HepG2 (cell line): ENCODE measurements around the gene PRSS21. TPM values are rescaled to one million over a fixed set of nuclear protein-coding genes. Genes with fewer than 3 reads are reported as not detected.
A peak's percentile ranks its signal among the peaks of the same experiment; 100 is the strongest.

ENCODE experiments used
- ATAC-seq: fragments of 200-7000 bp; cut with Tn5 transposase; 3 replicates; pipeline ENCODE4 v1.9.1; 2020; ENCODE audit warnings: mild to moderate bottlenecking, moderate library complexity
- BruUV-seq: library from RNA; stranded (reverse); fragments of 400-500 nt; replicated peaks from 2 replicates; lab custom pipeline; 2021; lab: Mats Ljungman, UMichigan
- CTCF ChIA-PET: fragments of 300-600 bp; formaldehyde crosslinking; extraction: SDS; loops from one replicate; lab custom pipeline; 2021; ENCODE audit warnings: low total read pairs, inconsistent platforms, low intra/inter-chr PET ratio; lab: Yijun Ruan, JAX
- POLR2A ChIA-PET: fragments of 350-600 bp; sonication (Branson Sonifier 250); formaldehyde crosslinking; loops from one replicate; lab custom pipeline; 2020; ENCODE audit warnings: antibody characterized with exemption, inconsistent platforms; lab: Yijun Ruan, JAX
- DNase-seq: peaks from one replicate; pipeline ENCODE4 v3.0.0-alpha.2; 2015; ENCODE audit warnings: low spot score
- FAIRE-seq: peaks from 3 replicates; lab custom pipeline; 2011; peaks lifted over from hg19 to GRCh38; lab: Jason Lieb, UNC
- H2AFZ ChIP-seq: one replicate; pipeline ENCODE4 v1.6.1; 2011; ENCODE audit warnings: low read length, inconsistent platforms
- H3K27ac ChIP-seq: fragments of 300-600 bp; 3 replicates; pipeline ENCODE4 v1.8.0; 2011; ENCODE audit warnings: mixed run types, mild to moderate bottlenecking, mixed read lengths, low read length, inconsistent platforms; ENCODE audit not compliant: insufficient read depth; ENCODE audit errors: extremely low read length
- H3K27me3 ChIP-seq, 2 experiments: fragments of 200-600 bp in 1 of 2; 2 replicates in 1 of 2; 3 replicates in 1 of 2; pipeline versions ENCODE4 v1.6.0 to v1.8.0; 2011; ENCODE audit warnings: low read length in 2 of 2, mild to moderate bottlenecking in 2 of 2, moderate library complexity in 2 of 2, inconsistent platforms in 1 of 2; ENCODE audit not compliant: insufficient read depth in 2 of 2, control insufficient read depth in 1 of 2
- H3K36me3 ChIP-seq, 2 experiments: fragments of 200-600 bp in 1 of 2; replicated peaks in 1 of 2; 2 replicates in 1 of 2; 3 replicates in 1 of 2; pipeline versions ENCODE4 v1.5.1 to v1.8.0; 2011; ENCODE audit warnings: low read length in 2 of 2, inconsistent platforms in 1 of 2; ENCODE audit not compliant: insufficient read depth in 2 of 2, control insufficient read depth in 1 of 2
- H3K4me1 ChIP-seq: 2 replicates; pipeline ENCODE4 v1.5.1; 2012; ENCODE audit warnings: low read length, inconsistent platforms; ENCODE audit not compliant: insufficient read depth
- H3K4me2 ChIP-seq: 2 replicates; pipeline ENCODE4 v1.6.0; 2011; ENCODE audit warnings: low read depth, low read length, inconsistent platforms
- H3K4me3 ChIP-seq, 3 experiments: fragments of 200-600 bp in 1 of 3; sonication (generic), shearing (Covaris generic) in 1 of 3; replicated peaks in 1 of 3; 2 replicates each; pipeline ENCODE4 v1.5.1; 2011 to 2016; ENCODE audit warnings: low read length in 3 of 3, inconsistent platforms in 2 of 3, low read depth in 2 of 3, mild to moderate bottlenecking in 2 of 3, control low read depth in 1 of 3, mixed read lengths in 1 of 3; ENCODE audit not compliant: insufficient read depth in 1 of 3
- H3K79me2 ChIP-seq: one replicate; pipeline ENCODE4 v1.6.1; 2011; ENCODE audit warnings: low read length, inconsistent platforms; ENCODE audit not compliant: insufficient read depth
- H3K9ac ChIP-seq: 2 replicates; pipeline ENCODE4 v1.6.0; 2011; ENCODE audit warnings: mild to moderate bottlenecking, low read depth, low read length, inconsistent platforms; ENCODE audit not compliant: insufficient read depth
- H3K9me3 ChIP-seq: 2 replicates; pipeline ENCODE4 v1.5.1; 2012; ENCODE audit warnings: mild to moderate bottlenecking, low read length
- H4K20me1 ChIP-seq: 2 replicates; pipeline ENCODE4 v1.6.0; 2011; ENCODE audit warnings: inconsistent platforms, mild to moderate bottlenecking, low read length, moderate library complexity; ENCODE audit not compliant: insufficient read depth
- CREB1 ChIP-seq, 2 experiments: fragments of 450-650 bp in 1 of 2; IDR thresholded peaks; 2 replicates each; pipeline ENCODE4 v1.6.1; 2016 to 2017; ENCODE audit warnings: control low read depth in 1 of 2, mild to moderate bottlenecking in 1 of 2, missing compliant biosample characterization in 1 of 2, missing genetic modification characterization in 1 of 2
- GABPB1 ChIP-seq: IDR thresholded peaks from 2 replicates; pipeline ENCODE4 v1.6.1; 2016; ENCODE audit warnings: mild to moderate bottlenecking, missing genetic modification reagents, moderate library complexity, missing compliant biosample characterization
- HDAC6 ChIP-seq: fragments of 200-600 bp; sonication (generic); IDR thresholded peaks from 2 replicates; pipeline ENCODE4 v1.7.0; 2017; ENCODE audit warnings: mild to moderate bottlenecking, antibody characterized with exemption, low read length, low read depth
- HOXA3 ChIP-seq: sonication (generic); formaldehyde crosslinking; IDR thresholded peaks from 2 replicates; pipeline ENCODE4 v1.5.0; 2020; ENCODE audit warnings: missing genetic modification reagents
- MAZ ChIP-seq, 2 experiments: sonication (generic) in 1 of 2; formaldehyde crosslinking in 1 of 2; IDR thresholded peaks; 2 replicates each; pipeline versions ENCODE4 v1.5.0 to v1.6.1; 2012 to 2020; ENCODE audit warnings: low read depth in 2 of 2, mild to moderate bottlenecking in 2 of 2, borderline replicate concordance in 1 of 2, improper control_type of control experiment in 1 of 2, low read length in 1 of 2, missing genetic modification reagents in 1 of 2, moderate library complexity in 1 of 2
- SRF ChIP-seq: IDR thresholded peaks from 2 replicates; pipeline ENCODE4 v1.6.1; 2011; ENCODE audit warnings: mild to moderate bottlenecking, low read depth, low read length, moderate library complexity
- ZBTB21 ChIP-seq: sonication (generic); formaldehyde crosslinking; IDR thresholded peaks from 2 replicates; pipeline ENCODE4 v1.4.0; 2020; ENCODE audit warnings: missing genetic modification reagents
- ZFP82 ChIP-seq: sonication (generic); formaldehyde crosslinking; IDR thresholded peaks from 2 replicates; pipeline ENCODE4 v1.5.1; 2020; ENCODE audit warnings: mild to moderate bottlenecking, missing genetic modification reagents, borderline replicate concordance
- ZIK1 ChIP-seq: sonication (generic); formaldehyde crosslinking; IDR thresholded peaks from 2 replicates; pipeline ENCODE4 v1.5.0; 2020; ENCODE audit warnings: mild to moderate bottlenecking, low read depth, missing genetic modification reagents, borderline replicate concordance
- ZNF354B ChIP-seq: sonication (generic); formaldehyde crosslinking; IDR thresholded peaks from 2 replicates; pipeline ENCODE4 v1.8.0; 2022; ENCODE audit warnings: mild to moderate bottlenecking, missing genetic modification reagents
- ZNF510 ChIP-seq: sonication (generic); formaldehyde crosslinking; IDR thresholded peaks from 2 replicates; pipeline ENCODE4 v1.4.0; 2020; ENCODE audit warnings: low read depth, mild to moderate bottlenecking, missing genetic modification reagents
- ZNF772 ChIP-seq: sonication (generic); formaldehyde crosslinking; IDR thresholded peaks from 2 replicates; pipeline ENCODE4 v1.5.0; 2020; ENCODE audit warnings: mild to moderate bottlenecking, missing genetic modification reagents
- WGBS: methylation state at CpG from one replicate; pipeline ENCODE4 v1.1.6; 2017; ENCODE audit warnings: low lambda C conversion rate; 5-methylcytosine and 5-hydroxymethylcytosine counted together
- in situ Hi-C: cut with HindIII; loops from 2 replicates; pipeline ENCODE4 v1.10.0; 2017; ENCODE audit warnings: low pct_unique_long_range_greater_than_20kb; ENCODE audit not compliant: extremely low pct_ligation_motif_present
- intact Hi-C: fragments of 100-400 bp; cut with micrococcal nuclease; formaldehyde crosslinking; loops from one replicate; pipeline ENCODE4 v1.10.0; 2022; ENCODE audit not compliant: unreplicated experiment
- polyA plus RNA-seq, 8 experiments: library from polyadenylated mRNA; depleted of rRNA in 3 of 8; stranded (reverse) in 7 of 8; unstranded in 1 of 8; fragments of >200 nt; fragmentation: Illumina TruSeq in 4 of 8; extraction: Trizol in 4 of 8; gene quantifications; 2 replicates each; pipeline versions ENCODE4 v1.2.1 to v1.2.3, GENCODE V29; 2011 to 2016; ENCODE audit warnings: low read depth in 4 of 8, missing spikeins in 1 of 8, mixed read lengths in 1 of 8; ENCODE audit not compliant: insufficient read depth in 1 of 8
- total RNA-seq, 5 experiments: library from RNA; depleted of rRNA; stranded (reverse); fragments of >200 nt; fragmentation: Illumina TruSeq; extraction: Trizol; gene quantifications; 2 replicates each; pipeline ENCODE4 v1.2.3, GENCODE V29; 2016; ENCODE audit warnings: low read depth in 1 of 5
- TF ChIP-seq, protein P1 (sequence below): sonication (generic); formaldehyde crosslinking; IDR thresholded peaks from 2 replicates; pipeline ENCODE4 v1.5.1; 2020; ENCODE audit warnings: missing genetic modification reagents, mild to moderate bottlenecking, borderline replicate concordance
- TF ChIP-seq, protein P2 (sequence below): sonication (generic); formaldehyde crosslinking; IDR thresholded peaks from 2 replicates; pipeline ENCODE4 v1.5.0; 2020; ENCODE audit warnings: mild to moderate bottlenecking, missing genetic modification reagents, moderate library complexity
- TF ChIP-seq, protein P3 (sequence below): sonication (generic); formaldehyde crosslinking; IDR thresholded peaks from 2 replicates; pipeline ENCODE4 v1.4.0; 2020; ENCODE audit warnings: mild to moderate bottlenecking, missing genetic modification reagents
- TF ChIP-seq, protein P4 (sequence below): sonication (generic); formaldehyde crosslinking; IDR thresholded peaks from 2 replicates; pipeline ENCODE4 v1.4.0; 2020; ENCODE audit warnings: missing genetic modification reagents, borderline replicate concordance

Gene PRSS21
- total and polyA plus RNA-seq, 2 of the 13 experiments (the other 11 are each of a cell fraction or from before 2014, with no cell fraction given): not detected

DNA sequence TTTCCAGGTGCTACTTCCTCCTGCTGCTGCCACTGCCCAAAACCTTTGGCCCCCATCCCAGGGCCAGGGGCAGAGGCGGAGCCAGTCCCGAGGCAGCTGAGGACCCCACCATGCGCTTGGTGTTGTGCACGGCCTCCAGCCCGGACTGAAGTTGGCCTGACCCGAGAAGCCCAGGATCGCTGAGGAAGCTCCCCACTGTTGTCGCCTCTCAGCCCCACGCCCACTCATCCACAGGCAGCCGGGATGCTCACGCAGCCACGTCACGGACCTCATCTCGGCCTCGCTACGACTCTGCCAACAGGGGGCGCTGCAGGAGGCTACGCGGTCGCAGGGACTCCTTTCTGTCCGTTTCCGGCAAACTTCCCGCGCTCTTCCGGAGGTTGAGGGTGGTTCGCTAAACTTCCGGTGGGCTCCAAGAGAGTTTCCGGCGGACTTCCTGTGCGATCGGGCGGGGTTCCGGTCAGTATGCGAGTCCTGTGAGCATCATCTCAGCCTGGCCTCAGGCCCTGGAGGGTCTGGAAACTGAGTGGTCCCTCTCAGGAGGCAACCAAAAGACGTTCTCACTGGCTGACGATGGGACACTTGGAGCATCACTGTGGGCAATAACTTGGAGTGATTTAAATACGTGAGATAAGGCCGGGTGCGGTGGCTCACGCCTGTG is 25.4 kb downstream of the PRSS21 start:
- no peak overlapping the region for H3K4me3 ChIP-seq
- in situ Hi-C loops: no loop called here
- H3K9me3 ChIP-seq: no peaks in the 10 kb centered on the region
- no peak for ATAC-seq
- no TSS peak for BruUV-seq
- H3K27me3 ChIP-seq: peaks cover 3 to 11% of the 10 kb centered on the region in 2 experiments; a peak in 2 of 5 replicates
- no peaks in the 10 kb centered on the region for H3K79me2 ChIP-seq
- H2AFZ ChIP-seq: no peak overlapping the region
- no peak overlapping the region for H3K9ac ChIP-seq
- intact Hi-C loops: no loop called here
- no peak overlapping the region for H3K4me2 ChIP-seq
- 61% methylated on average over 30 of the region's 40 CpGs for WGBS
- no peaks in the 10 kb centered on the region for H4K20me1 ChIP-seq
- peaks cover 24% of the 10 kb centered on the region for H3K4me1 ChIP-seq
- ChIA-PET POLR2A (no interaction called here), CTCF (no interaction called here)
- no peak for DNase-seq
- no peak overlapping the region for H3K27ac ChIP-seq
- no peaks in the 10 kb centered on the region for H3K36me3 ChIP-seq
- FAIRE-seq: no peak
- TF ChIP-seq GABPB1 (CRISPR knock-in tag): peak; percentile 35; the same call in 1 of the 2 replicates
- no peak for TF ChIP-seq ZNF354B (CRISPR knock-in tag)
- peak; percentile 23; the same call in 1 of the 2 replicates for TF ChIP-seq HOXA3 (CRISPR knock-in tag)
- no peak for TF ChIP-seq ZIK1 (CRISPR knock-in tag)
- TF ChIP-seq ZBTB21 (CRISPR knock-in tag): no peak
- TF ChIP-seq ZNF772 (CRISPR knock-in tag): no peak
- no peak for TF ChIP-seq HDAC6
- TF ChIP-seq, protein P1, sequence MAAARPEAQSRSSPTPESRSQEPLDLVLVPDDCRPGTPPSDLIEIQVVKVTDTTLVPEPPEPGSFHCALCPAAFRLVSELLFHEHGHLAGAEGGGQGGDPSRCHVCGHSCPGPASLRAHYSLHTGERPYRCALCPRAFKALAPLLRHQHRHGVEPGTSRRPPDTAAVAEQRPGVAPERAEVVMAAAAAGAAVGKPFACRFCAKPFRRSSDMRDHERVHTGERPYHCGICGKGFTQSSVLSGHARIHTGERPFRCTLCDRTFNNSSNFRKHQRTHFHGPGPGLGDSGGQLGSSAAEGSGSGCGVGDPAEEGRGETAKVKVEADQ: no peak
- TF ChIP-seq ZNF510 (CRISPR knock-in tag): no peak
- TF ChIP-seq, protein P2, sequence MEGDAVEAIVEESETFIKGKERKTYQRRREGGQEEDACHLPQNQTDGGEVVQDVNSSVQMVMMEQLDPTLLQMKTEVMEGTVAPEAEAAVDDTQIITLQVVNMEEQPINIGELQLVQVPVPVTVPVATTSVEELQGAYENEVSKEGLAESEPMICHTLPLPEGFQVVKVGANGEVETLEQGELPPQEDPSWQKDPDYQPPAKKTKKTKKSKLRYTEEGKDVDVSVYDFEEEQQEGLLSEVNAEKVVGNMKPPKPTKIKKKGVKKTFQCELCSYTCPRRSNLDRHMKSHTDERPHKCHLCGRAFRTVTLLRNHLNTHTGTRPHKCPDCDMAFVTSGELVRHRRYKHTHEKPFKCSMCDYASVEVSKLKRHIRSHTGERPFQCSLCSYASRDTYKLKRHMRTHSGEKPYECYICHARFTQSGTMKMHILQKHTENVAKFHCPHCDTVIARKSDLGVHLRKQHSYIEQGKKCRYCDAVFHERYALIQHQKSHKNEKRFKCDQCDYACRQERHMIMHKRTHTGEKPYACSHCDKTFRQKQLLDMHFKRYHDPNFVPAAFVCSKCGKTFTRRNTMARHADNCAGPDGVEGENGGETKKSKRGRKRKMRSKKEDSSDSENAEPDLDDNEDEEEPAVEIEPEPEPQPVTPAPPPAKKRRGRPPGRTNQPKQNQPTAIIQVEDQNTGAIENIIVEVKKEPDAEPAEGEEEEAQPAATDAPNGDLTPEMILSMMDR (CRISPR knock-in tag): peak; percentile 68
- TF ChIP-seq MAZ (IDR thresholded peaks at IDR 0.05; ENCODE audit: borderline replicate concordance, low read depth, low read length): no peak
- no peak for TF ChIP-seq MAZ (CRISPR knock-in tag; IDR thresholded peaks at IDR 0.05; ENCODE audit: low read depth)
- TF ChIP-seq SRF: no peak
- no peak for TF ChIP-seq ZFP82 (CRISPR knock-in tag)
- TF ChIP-seq, protein P3, sequence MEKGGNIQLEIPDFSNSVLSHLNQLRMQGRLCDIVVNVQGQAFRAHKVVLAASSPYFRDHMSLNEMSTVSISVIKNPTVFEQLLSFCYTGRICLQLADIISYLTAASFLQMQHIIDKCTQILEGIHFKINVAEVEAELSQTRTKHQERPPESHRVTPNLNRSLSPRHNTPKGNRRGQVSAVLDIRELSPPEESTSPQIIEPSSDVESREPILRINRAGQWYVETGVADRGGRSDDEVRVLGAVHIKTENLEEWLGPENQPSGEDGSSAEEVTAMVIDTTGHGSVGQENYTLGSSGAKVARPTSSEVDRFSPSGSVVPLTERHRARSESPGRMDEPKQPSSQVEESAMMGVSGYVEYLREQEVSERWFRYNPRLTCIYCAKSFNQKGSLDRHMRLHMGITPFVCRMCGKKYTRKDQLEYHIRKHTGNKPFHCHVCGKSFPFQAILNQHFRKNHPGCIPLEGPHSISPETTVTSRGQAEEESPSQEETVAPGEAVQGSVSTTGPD (CRISPR knock-in tag): no peak
- TF ChIP-seq CREB1 (IDR thresholded peaks at IDR 0.05): peak; percentile 37; the same call in 1 of the 2 replicates
- no peak for TF ChIP-seq CREB1 (CRISPR knock-in tag; IDR thresholded peaks at IDR 0.05)
- TF ChIP-seq, protein P4, sequence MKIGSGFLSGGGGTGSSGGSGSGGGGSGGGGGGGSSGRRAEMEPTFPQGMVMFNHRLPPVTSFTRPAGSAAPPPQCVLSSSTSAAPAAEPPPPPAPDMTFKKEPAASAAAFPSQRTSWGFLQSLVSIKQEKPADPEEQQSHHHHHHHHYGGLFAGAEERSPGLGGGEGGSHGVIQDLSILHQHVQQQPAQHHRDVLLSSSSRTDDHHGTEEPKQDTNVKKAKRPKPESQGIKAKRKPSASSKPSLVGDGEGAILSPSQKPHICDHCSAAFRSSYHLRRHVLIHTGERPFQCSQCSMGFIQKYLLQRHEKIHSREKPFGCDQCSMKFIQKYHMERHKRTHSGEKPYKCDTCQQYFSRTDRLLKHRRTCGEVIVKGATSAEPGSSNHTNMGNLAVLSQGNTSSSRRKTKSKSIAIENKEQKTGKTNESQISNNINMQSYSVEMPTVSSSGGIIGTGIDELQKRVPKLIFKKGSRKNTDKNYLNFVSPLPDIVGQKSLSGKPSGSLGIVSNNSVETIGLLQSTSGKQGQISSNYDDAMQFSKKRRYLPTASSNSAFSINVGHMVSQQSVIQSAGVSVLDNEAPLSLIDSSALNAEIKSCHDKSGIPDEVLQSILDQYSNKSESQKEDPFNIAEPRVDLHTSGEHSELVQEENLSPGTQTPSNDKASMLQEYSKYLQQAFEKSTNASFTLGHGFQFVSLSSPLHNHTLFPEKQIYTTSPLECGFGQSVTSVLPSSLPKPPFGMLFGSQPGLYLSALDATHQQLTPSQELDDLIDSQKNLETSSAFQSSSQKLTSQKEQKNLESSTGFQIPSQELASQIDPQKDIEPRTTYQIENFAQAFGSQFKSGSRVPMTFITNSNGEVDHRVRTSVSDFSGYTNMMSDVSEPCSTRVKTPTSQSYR: no peak
